GM19328 (cell line): ENCODE data around the gene PRAMEF5.
"Not testable (repeated sequence)": the region's sequence is repeated elsewhere in the genome, so short reads cannot be mapped to it uniquely, and the experiment has no call there.

Source experiments
- ATAC-seq: cut with Tn5 transposase; IDR thresholded peaks from one replicate; pipeline ENCODE4 v1.9.1; 2021; ENCODE audit warnings: mild to moderate bottlenecking, moderate library complexity; ENCODE audit not compliant: unreplicated experiment

PRAMEF5 gene

DNA sequence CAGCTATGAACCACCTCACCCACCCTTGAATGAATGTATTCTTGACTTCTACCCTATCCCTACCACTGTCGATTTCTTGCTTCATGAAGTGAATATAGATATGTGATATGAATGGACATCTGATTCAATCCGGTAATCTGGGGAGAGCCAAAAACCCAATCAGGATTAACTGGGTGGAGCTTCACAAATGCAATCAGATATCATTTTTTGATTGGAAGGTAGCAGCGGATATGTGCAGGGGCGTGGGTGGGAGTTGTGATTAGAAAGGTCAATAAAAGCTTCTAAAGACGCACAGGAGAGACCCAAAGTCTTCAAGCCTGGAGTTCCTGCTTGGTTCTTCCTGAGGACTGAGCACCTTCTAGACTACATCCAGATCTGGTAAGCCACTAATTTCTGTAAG, at the start of gene PRAMEF5:
Gene PRAMEF5 (plus strand): TSS at position 301 of the 400 bp plus-strand sequence. CDS start 5,071 bp downstream, outside the sequence.
- not testable (repeated sequence) for ATAC-seq

DNA sequence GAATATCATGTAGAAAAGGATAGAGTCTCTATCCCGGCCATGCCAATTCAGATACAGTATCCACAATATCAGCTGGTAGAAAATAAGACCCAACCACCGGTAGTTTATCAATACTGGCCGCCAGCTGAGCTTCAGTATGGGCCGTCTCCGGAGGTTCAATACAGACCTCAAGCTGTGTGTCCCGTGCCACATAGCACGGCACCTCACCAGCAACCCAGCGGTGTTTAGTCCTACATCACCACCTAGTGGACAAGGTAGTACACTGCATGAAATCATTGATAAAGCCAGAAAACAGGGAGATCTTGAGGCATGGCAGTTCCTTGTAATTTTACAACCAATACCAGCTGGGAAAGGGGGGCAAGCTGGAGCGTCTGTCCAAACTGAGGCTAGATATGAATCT, 45.3 kb upstream of the PRAMEF5 start:
- not testable (repeated sequence) for ATAC-seq

DNA sequence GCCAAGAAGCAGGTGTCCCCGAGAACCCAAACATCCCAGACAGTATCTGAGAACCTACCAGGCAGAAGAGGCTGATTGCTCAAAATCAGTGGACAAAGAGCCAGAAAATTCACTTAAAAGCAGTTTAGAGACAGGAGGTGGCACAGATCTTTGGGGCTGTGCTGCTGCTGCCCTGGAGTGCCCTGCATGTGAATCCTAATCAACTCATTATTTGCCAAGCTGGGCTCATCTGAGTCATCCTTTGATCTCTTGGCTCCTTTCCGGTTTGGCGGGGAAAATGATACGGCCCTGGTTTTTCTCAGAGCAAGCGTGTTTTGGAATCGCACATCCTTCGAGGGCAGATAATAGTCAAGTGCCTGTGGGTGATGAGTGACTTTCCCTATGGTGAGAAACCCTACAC, 37.4 kb upstream of the PRAMEF5 start:
- ATAC-seq = not testable (repeated sequence)

DNA sequence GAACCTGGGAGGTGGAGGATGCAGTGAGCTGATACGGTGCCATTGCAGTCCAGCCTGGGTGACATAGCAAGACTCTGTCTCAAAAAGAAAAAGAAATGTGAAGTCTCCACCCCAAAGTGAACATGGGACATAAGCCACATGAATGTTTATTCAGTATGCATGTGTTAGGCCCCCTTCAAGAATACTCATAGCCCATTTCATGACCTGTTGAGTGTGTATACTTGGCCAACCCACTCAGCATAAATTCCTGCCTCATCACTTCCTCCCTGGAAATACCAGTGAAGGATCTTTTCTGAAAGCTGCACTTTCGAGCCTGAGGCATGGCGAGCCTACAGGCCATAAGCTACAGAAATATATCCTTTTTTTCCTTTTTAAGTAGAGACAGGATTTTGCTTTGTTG, 34.8 kb upstream of the PRAMEF5 start:
- not testable (repeated sequence) for ATAC-seq

DNA sequence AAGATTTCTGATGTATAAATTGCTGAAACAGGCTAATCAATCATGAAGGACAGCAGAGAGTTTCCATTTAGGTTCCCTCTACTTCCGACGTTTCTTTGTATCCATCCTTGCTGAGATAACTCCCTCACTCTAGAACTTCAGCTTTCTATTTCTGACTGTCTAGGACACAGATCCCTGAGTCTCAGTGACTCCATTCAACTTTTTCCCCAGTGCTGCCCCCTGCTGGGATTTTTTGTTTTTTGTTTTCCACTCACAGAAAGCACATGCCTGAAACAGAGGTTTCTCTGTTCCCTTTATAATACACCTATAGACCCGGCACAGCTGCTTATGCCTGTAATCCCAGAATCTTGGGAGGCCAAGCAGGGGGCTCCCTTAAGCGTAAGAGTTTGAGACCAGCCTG, 31.2 kb upstream of the PRAMEF5 start:
- not testable (repeated sequence) for ATAC-seq

DNA sequence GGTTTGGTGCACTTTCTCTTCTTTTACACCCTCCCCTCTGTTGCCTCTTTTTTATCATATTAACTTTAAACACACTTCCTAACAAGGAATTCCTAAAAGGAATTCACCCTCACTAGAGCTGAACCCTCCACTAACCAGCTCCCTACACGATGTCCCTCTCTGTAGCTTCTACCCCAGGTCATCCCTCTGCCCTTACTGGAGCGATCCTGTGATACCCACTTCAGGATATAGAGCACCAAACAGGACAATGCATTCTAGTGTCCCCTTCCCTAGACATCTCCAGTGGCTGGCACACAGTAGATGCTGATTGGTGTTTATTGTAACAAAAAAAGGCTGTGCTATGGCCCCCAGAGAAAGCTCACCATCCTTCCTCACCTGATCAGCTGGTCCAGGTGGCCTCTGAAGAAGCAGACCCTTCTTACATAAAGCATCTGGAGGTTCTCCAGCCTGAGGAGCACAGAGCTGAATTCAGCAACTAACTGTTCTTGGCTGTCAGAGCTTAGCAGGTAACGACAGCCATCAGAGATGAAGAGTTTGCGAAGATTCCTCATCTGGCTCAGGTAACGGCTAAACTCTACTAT, 29.4 kb upstream of the PRAMEF5 start:
- ATAC-seq = no peak

DNA sequence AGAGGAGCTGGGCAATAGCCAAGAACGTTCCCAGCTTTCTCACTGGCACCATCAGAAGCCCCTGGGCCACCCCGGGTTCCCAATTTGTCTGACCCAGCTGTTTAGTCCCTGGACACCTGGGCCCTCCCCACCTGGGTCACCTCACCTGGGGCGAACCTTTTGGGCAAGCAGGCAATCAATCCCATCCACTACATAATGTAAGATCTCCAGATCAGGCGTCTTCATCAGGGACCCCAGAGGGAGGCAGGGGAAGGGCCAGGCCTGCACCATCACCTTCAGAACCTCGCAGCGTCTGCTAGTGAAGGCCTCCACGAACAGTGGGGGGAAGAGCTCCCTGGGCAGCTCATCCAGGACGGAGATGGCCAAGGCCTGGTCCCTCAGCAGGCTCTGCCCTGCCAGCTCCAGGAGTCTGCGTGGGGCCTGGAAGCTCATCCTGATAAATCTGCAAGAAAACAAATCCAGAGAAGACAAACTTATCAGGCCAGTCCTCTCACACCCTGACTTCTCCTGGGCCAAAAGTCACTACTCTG, 28.3 kb upstream of the PRAMEF5 start, which contains the start of gene PRAMEF18:
Gene PRAMEF18 (minus strand): TSS at position 480 of the 530 bp plus-strand sequence. CDS start 48 bp downstream, at position 432.
- ATAC-seq = not testable (repeated sequence)

DNA sequence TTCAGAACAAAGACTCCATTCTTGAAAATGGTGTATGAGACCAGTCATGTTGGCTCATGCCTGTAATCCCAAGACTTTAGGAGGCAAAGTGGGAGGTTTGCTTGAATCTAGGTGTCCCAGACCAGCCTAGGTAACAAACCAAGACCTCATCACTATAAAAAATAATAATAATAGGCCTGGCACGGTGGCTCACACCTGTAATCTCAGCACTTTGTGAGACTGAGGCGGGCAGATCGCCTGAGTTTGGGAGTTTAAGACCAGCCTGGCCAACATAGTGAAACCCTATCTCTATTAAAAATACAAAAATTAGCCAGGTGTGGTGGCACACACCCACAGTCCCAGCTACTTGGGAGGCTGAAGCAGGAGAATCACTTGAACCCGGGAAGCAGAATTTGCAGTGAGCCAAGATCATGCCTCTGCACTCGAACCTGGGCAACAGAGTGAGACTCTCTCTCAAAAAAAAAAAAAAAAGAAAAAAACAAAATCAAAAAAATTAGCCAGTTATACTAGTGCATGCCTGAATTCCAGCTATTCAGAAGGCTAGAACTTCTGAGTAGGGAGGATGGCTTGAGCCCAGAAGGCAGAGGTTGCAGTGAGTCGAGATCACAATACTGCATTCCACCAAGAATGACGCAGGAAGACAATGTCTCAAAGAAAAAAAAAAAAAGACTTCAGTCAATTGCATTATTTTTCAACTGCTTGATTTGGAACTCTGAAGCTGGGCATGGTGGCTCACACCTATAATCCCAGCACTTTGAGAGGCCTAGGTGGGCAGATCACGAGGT, 26.5 kb upstream of the PRAMEF5 start:
- not testable (repeated sequence) for ATAC-seq

DNA sequence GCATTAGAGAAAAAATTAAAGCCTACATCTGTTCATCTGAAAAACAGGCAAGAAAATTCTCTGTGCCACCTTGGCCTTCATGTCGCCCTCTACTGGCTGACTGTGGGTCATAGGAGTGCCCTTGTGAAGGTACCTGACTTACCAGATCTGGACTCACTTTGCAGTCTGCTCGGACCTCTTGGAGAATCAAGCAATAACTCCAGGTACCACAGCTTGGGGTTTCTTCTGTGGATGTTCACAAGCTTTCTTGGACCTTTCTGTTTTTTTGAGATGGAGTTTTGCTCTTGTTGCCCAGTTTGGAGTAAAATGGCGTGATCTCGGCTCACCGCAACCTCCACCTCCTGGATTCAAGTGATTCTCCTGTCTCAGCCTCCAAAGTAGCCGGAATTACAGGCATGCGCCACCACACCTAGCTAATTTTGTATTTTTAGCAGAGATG, 25.6 kb upstream of the PRAMEF5 start:
- ATAC-seq = no peak

DNA sequence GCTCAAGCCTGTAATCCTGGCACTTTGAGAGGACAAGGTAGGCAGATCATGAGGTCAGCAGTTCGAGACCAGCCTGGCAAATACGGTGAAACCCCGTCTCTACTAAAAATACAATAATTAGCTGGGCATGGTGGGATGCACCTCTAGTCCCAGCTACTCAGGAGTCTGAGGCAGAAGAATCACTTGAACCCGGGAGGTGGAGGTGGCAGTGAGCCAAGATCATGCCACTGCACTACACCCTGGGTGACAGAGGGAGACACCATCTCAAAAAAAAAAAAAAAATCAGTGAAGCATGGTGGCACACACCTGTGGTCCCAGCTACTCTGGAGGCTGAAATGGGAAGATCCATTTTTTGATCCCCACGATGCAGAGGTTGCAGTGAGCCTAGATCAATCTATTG, 23.9 kb upstream of the PRAMEF5 start:
- not testable (repeated sequence) for ATAC-seq

DNA sequence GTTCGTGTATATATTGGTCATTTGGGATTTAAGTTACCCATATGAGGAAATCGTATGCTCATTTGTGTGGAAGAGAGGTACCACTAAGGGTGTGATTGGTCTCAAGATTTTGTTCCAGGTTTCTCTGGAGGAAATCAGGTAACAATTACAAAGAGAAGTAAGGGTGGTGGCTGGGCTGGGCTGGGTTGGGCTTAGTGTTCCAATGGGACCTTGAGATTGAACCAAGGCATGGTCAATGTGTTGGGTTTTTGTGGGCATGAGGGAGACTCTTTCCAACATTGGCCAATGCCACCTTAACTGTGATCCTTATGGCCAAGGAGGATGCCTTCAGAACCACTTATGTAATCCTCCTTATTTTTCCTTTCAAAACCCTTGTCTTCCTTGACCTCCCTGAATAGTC, 23.4 kb upstream of the PRAMEF5 start:
- ATAC-seq = not testable (repeated sequence)

DNA sequence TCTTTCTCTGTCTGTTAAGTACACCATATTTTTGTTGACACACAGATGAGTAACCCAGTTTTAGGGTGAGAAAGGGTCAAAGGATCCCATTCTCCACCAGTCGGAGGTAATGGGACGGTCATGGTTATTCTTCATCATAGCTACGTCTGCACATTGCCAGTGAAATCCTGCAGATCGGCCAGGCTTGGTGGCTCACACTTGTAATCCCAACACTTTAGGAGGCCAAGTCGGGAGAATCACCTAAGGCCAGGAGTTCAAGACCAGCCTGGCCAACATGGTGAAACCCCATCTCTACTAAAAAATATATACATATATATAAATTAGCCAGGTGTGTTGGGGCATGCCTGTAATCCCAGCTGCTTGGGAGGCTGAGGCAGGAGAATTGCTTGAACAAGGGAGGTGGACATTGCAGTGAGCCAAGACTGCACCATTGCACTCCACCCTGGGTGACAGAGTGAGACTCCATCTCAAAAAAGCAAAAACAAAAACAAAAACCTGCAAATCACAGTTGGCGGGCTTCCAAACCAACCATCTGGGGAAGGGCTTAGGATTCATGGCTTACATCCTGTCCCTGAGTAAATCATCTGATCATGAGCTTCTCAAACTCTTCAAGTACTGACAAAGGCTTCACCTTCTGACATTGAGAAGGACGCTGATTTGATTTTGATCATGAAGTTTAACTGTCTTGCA, 22.8 kb upstream of the PRAMEF5 start:
- not testable (repeated sequence) for ATAC-seq

DNA sequence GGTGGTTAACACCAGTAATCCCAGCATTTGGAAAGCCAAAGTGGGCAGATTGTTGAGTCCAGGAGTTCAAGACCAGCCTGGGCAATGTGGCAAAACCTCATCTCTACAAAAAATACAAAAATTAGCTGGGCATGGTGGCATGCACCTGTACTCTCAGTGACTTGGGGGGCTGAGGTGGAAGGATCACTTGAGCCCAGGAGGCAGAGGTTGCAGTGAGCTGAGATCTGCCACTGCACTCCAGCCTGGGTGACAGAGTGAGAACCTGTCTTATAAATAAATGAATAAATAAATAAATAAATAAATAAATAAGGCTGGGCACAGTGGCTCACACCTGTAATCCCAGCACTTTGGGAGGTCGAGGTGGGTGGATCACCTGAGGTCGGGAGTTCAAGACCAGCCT, 21.9 kb upstream of the PRAMEF5 start:
- ATAC-seq = not testable (repeated sequence)

DNA sequence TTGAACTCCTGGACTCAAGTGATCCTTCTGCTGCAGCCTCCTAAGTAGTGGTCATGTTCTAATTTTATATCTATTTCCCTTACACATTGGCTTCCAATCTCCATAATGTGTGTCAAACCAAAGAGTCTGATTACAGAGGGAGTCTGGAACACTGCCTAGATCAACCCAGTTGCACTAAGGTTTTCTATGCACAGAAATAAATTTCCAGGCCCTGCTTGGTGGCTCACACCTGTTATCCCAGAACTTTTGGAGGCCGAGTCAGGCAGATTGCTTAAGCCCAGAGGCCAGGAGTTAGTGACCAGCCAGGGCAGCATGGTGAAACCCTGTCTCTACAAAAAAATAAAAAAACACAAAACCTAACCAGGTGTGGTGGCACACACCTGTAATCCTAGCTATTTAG, 19.9 kb upstream of the PRAMEF5 start:
- ATAC-seq = not testable (repeated sequence)

DNA sequence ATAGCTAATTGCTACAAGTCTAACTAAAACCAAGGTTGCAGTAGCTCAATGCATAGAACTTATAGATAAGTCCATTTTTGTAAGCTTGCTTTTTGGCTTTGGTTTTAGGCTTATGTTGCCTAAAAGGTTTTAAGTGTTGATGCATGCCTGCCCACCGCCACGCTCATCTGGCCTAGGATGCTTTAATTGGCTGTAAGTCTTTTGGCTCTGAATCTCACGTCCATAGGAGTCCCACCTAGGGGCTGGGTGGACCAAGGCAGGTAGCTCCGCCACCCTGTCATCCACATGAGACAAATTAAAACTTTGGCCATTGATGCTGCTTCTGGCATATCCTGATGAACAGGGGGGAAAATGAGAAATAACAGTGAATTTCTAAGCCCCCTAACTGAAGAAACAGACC, 16.4 kb upstream of the PRAMEF5 start:
- not testable (repeated sequence) for ATAC-seq

DNA sequence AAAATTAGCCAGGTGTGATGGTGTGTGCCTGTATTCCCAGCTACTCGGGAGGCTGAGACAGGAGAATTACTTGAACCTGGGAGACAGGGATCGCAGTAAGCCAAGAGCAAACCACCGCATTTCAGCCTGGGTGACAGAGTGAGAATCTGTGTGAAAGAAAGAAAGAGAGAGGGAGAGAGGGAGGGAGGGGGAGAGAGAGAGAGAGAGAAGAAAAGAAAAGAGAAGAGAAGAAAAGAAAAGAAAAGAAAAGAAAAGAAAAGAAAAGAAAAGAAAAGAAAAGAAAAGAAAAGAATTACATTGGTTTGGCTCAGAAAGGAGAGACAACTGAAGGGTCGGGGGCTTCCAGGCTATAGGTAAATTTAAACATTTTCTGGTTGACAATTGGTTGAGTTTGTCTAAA, 14.4 kb upstream of the PRAMEF5 start:
- ATAC-seq = not testable (repeated sequence)

DNA sequence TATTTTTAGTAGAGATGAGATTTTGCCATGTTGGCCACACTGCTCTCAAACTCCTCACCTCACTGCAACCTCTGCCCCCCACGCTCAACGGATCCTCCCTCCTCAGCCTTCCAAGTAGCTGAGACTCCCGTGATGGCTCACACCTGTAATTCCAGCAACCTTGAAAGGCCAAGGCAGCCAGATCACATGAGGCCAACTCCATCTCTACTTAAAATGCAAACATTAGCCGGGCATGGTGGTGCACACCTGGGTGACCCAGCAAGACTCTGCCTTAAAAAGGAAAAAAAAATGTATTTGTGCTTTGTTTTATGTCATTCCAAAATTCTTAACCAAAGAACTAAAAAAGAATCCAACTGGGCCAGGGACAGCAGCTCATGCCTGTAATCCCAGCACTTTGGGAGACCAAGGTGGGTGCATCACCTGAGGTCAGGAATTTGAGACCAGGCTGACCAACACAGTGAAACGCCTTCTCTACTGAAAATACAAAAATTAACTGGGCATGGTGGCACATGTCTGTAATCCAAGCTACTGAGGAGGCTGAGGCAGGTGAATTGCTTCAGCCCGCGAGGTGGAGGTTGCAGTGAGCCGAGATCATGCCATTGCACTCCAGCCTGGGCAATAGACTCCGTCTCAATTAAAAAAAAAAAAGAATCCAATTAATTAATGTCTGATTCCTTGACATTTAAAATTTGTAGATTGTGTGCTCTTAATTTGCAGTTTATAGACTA, 10.3 kb upstream of the PRAMEF5 start:
- ATAC-seq = not testable (repeated sequence)

DNA sequence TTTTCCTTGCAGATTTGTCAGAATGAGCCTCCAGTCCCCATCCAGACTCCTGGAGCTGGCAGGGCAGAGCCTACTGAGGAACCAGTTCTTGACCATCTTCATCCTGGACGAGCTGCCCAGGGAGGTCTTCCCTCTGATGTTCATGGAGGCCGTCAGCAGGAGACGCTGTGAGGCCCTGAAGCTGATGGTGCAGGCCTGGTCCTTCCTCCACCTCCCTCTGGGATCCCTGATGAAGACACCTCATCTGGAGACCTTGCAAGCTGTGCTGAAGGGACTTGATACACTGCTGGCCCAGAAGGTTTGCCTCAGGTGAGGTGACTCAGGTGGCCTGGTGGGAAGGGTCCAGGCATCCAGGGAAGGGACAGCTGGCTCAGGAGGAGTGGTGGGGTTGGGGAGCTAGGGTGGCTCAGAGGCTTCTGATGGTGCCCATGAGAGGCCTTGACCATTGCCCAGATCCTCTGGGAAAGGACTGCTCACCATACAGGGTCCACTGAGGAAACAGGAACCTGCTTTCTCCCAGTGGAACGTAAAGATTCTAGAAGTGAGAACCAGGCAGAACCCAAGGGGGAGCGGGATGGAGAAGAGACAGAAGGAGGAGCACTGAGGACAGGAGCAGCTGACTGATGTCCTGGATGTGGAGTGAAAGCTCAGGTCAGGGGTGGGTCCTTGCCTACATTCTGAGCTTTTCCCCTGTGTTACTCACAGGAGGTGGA, 8.0 kb upstream of the PRAMEF5 start:
- ATAC-seq = not testable (repeated sequence)

DNA sequence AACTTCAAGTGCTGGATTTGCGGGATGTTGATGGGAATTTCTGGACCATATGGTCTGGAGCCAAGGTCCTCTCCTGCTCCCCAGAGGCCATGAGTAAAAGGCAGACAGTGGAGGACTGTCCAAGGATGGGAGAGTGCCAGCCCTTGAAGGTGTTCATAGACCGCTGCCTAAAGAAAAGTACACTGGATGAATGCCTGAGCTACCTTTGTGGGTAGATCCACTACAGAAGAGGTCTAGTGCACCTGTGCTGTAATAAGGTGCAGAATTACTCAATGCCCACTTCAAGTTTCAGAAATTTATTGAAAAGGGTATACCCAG, 7.5 kb upstream of the PRAMEF5 start:
- ATAC-seq = not testable (repeated sequence)

DNA sequence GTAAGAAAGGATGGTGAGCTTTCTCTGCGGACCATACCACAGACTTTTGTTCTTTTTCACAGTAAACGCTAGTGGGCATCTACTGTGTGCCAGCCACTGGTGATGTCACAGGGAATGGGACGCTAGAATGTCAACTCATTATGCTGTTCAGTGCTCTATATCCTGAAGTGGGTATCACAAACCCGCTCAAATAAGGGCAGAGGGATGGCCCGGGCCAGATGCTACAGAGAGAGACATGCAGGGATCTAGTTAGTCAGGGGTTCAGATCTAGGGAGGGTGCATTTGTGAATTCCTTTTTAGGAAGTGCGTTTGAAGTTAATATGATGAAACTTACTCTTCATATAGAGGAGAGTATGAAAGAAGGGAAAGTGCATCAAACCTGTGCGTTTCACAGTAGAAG, 6.9 kb upstream of the PRAMEF5 start:
- ATAC-seq = not testable (repeated sequence)
